HG03342 (cell line): Measurements from ENCODE around the gene MGMT.

Experiments
- ATAC-seq: cut with Tn5 transposase; IDR thresholded peaks from one replicate; pipeline ENCODE4 v1.9.1; 2021; ENCODE audit warnings: mild to moderate bottlenecking, moderate library complexity; ENCODE audit not compliant: unreplicated experiment

The MGMT gene

DNA sequence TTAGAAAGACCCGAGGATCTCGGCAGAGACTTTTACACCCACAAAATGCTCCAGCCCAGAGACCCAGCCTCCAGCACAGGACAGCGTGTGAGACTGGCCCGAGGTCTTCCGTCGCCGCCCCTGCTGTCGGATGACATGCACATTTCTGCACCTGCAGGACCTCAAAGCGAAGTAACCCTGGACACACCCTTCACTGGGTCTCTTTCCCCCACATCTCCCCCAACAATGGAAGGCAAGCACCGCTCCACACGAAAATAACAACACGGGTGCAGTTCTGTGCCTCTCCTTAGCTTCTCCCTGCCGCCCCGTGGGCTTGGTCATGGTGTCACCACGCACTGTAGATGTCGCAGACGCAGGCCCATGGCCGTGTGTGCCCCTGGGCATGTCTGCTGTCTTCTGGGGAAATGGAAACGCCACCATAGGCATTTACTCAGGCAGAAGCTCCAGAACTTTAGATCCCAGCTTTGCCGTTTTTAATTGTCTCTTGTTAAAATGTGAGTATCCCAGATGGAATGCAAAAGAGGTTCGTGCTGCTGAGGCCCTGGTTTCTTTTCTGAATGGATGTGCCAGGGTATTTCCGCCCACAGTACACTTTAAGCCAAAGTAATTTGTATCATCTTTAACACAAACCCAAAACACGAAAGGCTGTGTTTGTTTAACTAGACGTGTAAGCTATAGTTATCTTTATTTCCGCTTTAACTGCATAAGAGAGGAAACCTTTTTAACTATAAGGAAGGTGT, 237.9 kb downstream of the MGMT start:
- no peak for ATAC-seq

DNA sequence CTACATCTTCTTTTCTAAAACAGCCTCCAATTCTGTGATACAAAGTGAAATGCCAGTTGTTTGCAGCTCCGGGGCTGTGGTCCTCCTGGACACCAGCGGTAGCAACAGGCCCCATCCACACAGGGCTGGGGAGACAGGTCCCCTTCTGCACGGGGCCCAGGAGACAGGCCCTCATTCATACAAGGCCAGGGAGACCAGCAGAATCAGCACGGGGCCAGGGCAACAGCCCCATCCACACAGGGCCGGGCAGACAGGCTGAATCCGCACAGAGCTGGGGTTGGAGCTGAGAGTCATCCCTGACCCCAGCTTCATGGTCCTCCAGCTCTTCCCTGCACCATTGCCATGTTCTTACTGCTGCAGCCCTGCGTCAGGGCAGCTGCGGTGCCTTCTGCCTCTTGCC, 238.6 kb downstream of the MGMT start:
- no peak for ATAC-seq

DNA sequence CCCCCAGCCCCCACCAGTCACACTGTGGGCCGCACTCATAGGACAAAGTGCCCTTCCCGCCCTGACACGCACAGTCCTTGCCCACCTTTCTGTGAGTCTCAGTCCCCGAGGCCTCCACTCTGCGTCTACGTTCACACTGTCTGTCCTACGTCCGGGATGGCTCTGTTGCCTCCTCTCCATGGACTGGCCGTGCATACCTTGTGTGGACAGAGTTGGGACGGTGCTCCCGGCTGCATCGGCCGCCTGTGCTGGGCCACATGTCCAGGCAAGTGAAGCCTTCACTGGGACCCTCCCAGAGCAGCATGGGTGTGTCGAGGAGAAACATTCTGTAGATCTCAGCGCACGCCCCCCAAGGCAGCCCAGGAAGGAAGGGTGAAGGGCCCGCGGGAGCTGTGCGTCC, 239.0 kb downstream of the MGMT start:
- ATAC-seq = no peak

DNA sequence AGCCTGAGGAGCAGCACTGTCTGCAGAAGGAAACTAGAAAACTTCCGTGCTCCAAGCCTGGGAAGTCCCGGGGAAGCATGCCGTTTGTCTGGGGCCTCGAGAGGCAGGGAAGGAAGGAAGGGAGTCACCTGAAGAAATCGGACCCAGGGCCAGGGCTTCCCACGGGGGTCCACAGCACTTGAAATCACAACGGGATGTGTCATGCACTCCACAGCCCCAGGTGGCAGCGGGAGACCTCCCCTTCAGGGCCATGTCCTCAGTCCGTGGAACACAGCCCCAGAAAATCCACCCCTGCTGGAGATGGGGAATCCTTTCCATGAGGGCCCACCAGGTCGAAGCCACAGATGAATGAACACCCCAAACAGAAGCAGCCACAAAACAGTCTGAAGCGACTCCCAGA, 239.5 kb downstream of the MGMT start:
- no peak for ATAC-seq

DNA sequence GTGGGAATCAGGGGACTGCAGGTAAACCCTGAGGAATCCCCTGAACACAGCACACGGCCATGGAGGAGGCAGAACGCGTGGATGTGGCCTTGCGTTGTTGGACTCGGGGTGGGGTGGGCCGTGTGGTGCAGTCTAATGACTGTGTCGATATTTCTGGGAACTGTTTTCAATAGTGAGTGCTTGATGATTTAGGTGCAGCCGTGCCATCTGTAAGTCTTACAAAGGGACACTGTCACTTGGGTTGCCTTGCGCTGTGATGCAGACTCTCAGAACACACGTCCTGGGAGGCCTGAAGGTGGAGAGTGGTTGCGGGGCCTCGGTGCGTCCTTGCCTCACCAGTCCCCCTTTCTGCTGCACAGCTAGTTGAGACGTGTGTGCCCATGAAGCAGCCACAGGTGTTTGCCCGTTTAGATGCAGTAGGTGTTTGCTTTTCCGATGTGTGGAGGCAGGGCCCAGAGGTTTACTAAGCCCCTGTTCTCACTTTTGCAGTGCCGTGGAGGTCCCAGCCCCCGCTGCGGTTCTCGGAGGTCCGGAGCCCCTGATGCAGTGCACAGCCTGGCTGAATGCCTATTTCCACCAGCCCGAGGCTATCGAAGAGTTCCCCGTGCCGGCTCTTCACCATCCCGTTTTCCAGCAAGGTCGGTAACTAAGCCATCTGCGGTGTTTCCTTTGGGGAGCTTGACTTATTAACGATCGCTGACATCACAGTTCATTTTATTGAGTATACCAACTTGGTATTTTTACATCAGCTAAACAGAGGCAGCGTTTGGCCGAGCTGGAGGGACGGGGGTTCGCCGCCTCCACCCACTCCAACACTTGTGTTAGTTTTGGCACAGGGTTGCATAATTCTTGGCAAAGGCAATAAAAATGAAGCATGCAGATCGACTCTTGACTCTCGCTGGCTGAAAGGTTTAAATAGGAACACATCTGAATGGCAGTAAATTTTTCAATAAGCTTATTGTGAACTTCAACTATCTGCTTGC, 240.7 kb downstream of the MGMT start:
- ATAC-seq = no peak

DNA sequence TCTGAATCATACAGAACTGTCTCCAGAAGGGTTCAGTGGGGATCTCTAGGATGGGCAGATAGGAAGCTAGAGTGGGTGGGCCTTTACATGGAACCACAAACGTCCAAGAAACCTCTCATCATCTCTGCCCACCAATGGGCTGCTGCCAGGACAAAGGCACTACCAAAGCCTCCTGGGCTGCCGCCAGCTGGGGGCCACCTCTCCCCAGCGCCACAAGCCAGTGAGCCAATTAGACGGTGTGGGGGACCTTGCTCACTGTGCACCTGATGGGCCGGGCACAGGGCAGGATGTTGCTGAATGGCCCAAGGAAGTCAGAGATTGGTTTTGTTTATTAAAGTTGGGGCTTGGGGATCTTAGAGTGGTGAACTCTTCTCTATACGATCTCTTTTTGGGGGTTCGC, 242.1 kb downstream of the MGMT start:
- no peak for ATAC-seq

DNA sequence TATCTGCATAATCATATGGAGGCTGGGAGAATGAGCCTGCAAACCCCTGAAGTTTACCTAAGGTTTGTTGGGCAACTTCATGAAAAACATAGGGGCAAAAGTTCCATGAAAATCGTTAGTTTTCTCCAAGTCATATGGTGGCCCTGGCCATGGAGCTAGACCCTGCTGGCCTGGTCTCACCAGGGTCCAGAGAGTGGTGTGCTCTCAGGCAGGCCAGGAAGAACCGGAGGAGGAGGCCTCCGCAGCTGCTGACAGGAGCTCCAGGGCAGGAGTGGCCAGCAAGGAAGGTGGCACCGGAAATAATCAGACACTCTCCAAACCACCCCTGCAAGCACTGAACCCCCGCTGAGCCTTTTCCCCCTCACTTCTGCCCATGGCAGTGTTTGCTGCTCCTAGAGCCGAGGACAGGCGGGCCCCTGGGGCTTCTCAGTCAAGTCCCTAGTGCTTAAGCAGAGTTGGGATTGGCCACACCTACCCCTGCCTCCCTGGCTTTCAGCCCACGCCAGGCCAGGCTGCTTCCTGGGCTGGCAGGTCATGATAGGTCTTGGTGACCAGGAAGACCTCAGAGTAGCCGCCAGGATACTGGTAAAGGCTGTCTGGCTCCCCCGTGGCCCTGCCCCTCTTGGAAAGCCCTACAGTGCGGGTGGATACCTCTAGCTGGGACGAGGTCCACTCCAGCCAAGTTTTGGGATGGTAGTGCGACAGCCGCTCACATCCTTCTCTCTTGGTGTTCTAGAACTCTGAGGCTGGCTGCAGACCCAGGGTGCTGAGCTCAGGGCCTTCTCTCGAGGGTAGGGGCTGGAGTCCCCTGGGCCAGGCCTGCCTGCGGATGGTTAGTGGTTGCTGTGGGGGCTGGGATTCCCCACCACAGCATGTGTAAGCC, 242.8 kb downstream of the MGMT start:
- no peak for ATAC-seq

DNA sequence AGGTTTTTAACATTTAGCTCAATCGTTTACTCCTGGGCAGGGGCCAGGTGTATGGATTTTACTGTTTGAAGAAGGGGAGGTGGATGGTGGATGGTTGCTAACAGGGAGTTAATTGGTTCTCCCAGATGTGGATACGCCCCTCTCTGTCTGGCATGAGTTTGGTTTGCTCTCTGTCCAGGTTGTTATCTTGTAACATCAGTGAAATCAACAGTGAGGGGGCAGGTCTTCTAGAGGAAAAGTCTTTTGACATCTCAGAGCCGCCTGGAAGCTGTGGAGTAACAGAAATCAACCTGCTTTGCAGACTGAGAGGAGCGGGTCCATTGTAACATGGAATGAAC, 243.4 kb downstream of the MGMT start:
- ATAC-seq = no peak

DNA sequence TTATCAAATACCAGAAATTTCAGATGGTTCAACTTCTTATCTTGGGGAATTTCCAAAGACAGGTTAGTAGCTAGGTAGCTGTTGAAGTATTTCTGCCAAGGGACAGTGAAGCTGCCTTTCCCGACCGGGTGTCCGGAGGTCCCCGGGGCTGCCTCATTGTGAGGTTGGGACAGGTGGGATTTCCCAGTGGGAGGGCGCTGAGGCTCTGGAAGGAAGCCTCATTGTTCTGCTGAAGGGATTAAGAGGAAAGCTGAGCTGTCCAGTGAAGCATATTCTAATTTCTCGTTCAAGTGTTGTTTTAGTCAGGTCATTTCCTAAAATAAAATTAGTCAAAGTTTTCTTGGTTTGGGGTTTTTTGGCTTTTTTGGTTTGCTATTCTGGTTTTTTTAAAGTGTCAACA, 244.2 kb downstream of the MGMT start:
- no peak for ATAC-seq

DNA sequence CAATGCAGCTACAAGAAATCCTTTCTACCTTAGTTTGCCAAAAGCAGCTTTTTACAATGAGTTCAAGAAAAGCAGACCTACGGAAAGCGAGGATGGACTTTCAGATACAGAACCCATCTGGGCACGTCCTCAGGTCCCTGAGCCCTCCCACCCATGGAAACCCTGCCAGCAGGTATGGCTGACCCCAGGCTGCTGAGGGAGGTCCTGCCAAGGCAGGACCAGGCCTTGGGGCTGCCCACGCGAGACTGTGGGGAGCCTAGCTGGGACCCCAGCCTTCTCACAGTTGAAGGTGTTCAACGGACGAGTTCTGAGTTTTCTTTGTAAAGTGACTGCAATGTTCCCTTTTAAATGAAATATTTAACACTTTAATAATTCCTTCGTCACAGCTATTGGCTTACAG, 245.0 kb downstream of the MGMT start:
- no peak for ATAC-seq

DNA sequence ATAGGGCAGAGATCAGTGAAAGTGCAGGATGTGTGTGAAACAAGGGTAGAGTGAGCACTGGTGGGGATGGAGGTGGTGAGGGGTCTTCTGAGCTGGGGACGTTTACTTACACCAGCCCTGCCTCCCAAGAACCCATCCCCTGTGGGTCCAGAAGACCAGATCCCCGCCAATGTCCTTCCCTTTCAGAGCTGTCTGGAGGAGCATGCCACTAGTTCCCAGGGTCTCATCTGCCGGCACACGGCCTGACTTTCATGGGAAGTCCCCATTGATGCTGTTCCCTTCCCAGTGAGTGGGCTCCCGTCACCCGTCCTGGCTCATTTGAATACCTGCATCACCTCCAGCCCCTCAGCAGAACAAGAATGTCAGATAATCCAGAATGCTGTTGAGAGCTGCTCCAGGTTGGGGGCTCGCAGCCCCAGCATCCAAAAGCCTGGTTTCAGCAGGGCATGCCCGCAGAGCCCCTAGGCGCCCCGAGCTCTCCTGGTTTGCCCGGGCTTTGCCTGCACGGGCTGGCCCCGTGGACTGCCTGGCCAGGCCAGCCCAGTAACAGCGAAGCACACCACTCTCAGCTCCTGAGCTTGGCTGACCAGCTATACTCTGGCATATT, 246.7 kb downstream of the MGMT start:
- no peak for ATAC-seq

DNA sequence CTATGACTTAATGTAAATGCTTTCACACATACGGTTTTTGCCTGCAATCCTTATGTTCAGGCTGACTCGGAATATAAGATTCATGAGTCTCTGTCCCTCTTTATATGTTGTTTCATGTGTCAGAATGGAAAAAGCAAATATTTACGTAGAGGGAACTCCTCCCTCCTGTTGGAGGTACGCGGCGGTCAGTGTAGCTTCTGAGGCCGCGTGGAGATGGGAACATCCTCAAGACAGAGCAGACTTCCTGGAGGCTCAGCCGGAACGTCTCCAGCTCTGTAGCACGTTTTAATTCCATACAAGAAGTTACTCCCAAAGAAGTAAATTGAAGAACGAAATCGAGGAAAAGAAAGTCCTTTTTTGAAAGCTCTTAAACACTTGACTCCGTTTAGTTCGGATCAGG, 248.8 kb downstream of the MGMT start:
- no peak for ATAC-seq

DNA sequence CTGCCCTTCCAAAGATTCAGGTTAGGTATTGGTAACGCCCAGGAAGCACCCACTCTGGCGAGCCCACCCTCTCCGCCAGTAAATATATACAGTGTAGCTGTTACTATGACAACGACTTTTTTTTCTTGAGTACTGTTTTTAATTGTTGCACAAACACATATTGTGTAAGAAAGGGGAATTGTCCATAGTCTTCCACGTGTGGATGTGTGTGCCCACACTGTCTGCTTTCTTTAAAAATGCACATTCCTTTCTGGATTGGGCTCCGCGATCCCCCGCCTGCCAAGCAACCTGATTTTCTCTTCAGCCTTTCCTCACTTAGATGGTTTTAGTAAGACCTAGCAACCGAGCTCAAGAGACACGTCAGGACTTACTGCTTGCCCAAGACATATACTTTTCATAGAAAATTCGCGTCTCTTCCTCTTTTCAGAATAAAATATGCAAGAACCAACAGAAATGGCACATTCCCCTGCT, 249.2 kb downstream of the MGMT start:
- no peak for ATAC-seq

DNA sequence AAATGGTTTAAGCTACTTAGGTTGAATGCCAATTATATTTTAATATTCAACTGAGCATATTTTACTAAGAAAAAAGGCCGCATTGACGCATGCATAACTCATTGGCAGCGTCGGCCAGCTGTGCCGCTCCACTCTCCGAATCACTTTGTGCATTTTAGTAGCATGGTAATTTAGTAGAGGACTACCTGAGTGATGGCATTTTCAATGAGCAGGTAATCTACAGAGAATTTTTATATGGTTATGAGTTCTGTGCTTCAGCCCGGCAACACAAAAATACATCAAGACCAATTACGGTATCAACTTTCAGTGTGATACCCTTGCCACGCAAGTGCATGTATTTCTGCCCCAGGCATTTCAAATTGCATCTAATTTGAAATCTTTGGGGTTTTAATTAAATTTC, 249.8 kb downstream of the MGMT start:
- ATAC-seq = no peak

DNA sequence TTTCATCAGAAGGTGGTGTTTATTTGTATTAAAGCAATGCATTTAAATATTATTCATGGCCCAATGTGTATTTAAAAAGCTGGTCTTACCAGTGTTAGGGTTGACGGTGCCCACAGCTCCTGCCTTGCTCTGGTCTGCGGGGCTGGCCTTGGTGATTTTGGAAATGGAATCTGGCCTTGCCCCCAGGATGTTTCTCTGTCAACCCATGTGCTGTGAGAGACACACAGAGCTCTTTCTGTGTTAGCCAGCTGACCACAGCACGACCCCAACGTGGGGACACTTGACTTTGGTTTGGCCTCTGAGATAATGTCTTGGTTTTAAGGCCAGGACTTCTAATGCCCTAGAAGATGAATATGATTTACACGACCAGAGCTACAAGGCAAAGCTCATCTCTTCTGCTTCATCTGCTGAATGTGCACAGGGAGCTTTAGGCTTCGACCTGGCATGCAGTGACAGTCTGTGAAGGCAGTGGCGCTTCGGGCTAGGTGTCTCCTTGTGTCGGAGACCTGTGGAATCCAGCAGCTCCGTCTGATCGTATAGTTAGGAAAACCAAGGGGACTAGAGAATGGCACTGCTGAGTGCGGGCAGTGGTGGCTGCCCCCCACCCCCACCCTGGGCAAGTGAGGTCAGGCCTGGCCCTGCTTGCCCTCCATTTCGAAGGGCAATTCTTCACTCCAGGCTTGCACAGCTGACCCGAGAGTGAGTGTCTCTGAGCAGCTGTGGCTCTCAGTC, 250.9 kb downstream of the MGMT start:
- no peak for ATAC-seq

DNA sequence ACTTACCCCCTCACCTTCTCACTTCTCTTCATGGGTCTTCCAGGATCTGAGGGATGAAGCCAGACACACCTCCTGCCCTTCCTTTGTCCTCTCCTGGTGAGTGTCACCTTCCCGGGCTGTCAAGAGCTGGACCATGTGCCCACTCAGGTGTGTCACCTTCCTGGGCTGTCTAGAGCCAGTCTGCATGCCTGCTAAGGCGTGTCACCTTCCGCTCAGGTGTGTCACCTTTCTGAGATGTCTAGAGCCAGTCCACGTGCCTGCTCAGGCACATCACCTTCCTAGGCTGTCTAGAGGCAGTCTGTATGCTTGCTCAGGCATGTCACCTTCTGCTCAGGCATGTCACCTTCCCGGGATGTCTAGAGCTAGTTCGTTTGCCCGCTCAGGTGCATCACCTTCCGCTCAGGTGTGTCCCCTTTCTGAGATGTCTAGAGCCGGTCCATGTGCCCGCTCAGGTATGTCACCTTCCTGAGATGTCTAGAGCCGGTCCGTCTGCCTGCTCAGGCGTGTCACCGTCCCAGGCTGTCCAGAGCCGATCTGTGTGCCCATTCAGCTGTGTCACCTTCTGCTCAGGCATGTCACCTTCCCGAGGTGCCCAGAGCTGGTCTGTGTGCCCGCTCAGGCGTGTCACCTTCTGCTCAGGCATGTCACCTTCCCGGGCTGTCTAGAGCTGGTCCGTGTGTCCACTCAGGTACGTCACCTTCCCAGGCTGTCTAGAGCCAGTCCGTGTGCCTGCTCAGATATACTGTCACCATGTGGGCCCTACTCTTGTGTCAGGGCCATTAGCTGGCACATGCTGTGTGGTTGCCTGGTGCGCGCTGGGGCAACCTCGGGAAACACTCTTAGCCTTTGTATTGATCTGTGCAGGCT, 251.7 kb downstream of the MGMT start:
- ATAC-seq = no peak

DNA sequence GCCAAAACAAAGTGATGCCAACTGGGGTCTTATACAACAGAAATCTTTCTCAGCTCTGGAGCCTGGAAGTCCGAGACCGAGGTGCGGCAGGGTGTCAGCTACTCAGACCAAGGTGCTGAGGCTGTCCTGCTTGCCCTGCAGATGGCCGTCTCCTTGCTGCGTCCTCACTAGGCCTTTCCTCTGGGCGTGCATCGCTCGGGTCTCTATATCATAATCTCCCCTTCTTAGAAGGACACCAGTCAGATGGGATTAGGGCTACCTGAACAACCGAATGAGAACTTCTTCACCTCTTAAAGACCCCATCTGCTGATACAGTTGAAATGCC, 252.3 kb downstream of the MGMT start:
- ATAC-seq = no peak

DNA sequence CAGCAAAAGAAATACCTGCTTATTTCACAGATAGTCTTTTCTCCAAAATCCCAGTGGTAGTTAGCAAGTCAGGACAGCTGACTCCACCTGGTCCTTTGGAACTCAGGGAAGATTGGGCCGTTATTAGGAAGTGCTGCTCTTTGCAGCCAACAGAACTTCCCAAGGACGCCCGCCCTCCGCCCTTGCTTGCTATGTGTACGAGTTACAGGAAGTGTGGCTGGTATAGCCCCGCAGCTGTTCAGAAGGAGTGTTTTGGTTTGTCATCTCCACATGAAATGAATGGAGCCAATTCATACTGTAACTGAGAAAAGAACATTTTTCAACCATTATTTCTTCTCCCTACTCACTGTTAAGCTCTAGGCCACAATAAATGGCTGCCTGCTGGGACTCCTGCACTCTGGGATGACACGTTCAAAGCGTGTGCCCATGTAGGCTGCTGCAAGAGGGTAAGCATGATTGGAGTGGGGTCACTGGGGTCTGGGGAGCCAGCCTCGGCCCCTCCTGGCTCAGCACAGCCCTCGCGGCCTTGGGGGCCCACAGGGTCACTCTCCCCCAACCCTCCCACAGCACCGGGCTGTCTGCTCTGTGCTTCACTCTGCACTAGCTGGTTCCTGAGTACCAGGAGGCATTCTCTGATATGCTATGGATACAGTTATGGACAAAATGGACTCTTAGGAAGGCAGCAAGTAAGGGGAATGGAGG, 253.0 kb downstream of the MGMT start:
- ATAC-seq = no peak

DNA sequence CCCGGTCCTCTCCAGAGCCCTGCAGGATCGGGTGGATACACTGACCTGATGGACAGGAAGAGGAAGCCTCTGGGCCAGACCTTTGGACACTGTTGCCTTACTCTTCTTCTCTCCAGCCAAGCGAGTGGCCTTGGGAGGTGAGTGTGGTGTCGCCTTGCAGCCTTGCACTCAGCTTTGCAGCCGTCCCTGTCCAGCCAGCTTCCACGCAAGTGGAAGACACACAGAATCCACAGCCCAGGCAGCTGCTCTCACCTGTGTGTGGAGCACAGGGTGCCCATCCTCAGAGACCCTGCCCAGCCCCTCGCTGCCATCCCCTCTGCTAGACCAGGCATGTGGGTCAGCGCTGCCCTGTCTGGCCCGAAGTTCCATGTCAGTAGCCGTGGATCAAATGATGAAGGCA, 258.0 kb downstream of the MGMT start:
- ATAC-seq = no peak
